GM18511 (cell line): ENCODE measurements around the gene KNSTRN.

ENCODE experiments used
- ATAC-seq: cut with Tn5 transposase; IDR thresholded peaks from one replicate; pipeline ENCODE4 v1.9.1; 2021; ENCODE audit warnings: mild to moderate bottlenecking, moderate library complexity; ENCODE audit not compliant: unreplicated experiment

The KNSTRN gene

GRCh38 chr15:40382580-40383456 lies at the start of gene KNSTRN:
KNSTRN (plus strand) TSS chr15:40382721; CDS start chr15:40382836, 115 bp downstream.
- peak; percentile 99 for ATAC-seq

DNA sequence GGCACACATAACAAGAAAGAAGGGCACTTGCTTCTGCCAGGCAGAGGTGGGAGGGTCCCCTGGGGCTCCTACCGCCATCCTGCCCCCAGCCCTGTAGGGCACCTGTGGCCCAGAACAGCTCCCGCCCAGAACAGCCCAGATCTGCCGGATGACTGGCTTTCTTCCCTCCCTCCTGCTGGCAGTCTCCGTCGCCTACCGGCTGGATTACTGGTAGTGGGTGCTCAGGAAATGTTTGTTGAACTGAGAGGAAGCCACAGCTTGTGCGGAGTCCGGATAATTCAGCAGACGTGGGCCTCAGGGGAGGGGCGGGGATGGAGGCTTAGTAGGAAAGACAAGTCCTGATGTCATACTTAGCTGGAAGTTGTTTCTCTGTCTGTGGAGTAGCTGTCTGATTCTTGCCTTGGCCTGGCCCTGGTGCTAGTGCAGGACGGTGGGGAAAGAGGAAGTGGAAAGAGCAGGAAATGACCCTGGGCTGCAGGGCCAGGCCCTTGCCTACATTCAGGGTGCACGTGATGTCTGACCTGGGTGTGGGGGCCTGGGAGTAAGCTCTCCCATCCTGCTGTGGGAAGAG lies 48.5 kb upstream of the KNSTRN start:
- no peak for ATAC-seq

GRCh38 chr15:40334541-40334940 lies 48.0 kb upstream of the KNSTRN start:
- ATAC-seq = no peak

- ATAC-seq = no peak
These were observed 47.4 kb upstream of the KNSTRN start for GRCh38 chr15:40334941-40335795.

DNA sequence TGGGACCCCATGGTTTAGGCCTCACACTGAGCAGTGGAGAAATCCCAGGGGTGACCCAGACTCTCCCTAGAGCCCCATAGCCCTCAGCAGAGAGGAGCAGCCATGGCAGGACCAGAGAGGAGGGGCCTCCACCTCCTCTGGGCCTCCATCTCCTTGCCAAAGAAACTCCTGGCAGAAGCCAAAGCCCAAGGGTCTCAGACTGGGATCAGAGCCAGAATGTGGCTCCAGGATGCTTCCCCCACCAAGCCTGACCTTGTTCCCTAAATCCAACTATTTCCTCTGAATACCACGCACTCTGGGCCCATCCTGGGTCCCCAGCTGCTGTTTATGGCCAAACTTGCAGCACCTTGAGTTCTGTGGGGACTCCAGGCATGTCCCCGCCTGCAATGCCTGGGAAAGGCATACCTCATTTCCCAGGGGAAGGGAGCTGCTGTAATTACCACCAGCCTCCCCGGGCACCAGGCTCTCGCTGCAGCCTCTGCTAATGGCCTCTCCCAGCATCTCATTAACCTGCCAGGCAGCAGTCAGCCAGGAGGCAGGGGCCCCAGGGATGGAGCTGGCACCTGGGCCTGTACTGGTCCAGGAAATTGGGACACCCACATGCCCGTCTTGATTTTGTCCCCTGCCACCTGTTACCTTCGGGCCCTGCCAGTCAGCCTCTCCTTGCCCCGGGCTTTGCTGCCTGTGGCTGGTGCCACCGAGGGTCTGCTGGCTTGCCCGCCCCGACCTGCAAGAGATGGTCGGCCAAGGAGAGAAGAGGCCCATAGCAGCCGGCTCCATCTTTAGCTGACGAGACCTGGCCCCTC lies 46.4 kb upstream of the KNSTRN start:
- ATAC-seq = no peak

DNA sequence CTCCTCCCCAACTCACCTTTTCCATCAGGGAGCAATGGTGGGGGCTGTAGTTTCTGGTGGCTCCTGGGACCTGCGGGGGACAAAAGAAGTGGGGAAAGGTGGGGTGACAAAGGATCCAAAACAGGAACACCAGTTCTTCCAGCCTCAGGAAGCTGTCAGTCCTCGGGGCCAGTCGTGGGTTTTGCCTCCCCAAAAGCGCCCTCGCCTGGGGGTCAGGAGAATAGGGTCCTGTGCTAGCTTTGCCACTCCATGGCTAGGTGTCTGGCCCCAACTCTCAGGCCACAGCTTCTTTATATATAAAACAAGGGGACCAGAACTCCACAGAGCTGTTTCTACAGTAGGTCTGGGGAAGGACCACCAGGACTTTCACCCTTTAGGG lies 45.8 kb upstream of the KNSTRN start:
- no peak for ATAC-seq

- ATAC-seq = no peak
These were observed 44.9 kb upstream of the KNSTRN start for GRCh38 chr15:40337597-40337996.

- peak; percentile 68 for ATAC-seq
These were observed 44.4 kb upstream of the KNSTRN start for GRCh38 chr15:40338041-40338657.

DNA sequence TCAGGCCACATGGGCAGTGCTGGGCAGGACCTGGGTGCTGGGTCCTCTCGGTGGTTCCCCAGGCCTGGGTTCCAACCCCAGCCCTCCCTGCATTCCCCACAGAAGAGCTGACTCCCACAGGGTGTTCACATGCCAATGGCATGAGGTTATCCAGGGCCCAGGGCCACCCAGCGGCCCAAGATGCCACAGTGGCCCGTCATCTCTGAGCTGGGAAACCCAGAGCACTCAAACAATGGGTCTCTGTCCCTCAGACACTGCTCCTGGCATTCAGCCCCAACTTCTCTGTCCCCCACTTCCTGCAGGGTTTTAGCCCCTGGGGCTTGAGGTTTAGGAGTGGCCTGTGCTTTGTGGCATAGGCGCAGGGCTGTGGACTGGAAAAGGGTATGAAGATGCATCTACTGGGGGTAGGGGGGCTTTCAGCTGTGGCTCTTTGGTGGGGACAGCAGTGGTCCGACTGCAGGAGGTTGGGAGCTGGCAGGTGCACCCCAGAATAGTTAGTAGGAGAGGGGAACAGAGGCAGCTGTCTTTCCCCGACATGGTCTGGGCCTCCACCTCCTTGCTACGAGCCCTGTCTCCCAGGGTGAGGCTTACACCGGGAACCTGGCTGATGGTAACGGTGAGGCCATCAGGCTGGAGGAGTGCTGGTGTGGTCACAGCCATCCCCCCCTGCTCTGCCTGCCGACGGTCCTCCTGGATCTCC lies 43.5 kb upstream of the KNSTRN start:
- no peak for ATAC-seq

DNA sequence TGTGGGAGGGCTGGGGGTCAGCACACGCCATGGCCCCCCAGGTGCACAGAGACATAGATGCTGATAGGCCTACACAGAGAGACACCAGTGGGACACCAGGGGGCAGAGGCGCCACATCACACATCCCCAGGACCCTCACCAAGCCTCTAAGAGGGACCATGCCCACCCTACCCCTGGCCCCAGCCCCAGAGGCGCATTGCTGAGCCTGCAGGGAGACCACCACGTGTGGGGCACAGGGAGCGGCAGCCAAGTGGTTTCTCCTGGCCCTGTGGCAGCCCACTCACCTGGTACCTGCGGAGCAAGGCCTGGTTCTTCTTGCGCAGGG lies 42.9 kb upstream of the KNSTRN start:
- ATAC-seq = no peak

DNA sequence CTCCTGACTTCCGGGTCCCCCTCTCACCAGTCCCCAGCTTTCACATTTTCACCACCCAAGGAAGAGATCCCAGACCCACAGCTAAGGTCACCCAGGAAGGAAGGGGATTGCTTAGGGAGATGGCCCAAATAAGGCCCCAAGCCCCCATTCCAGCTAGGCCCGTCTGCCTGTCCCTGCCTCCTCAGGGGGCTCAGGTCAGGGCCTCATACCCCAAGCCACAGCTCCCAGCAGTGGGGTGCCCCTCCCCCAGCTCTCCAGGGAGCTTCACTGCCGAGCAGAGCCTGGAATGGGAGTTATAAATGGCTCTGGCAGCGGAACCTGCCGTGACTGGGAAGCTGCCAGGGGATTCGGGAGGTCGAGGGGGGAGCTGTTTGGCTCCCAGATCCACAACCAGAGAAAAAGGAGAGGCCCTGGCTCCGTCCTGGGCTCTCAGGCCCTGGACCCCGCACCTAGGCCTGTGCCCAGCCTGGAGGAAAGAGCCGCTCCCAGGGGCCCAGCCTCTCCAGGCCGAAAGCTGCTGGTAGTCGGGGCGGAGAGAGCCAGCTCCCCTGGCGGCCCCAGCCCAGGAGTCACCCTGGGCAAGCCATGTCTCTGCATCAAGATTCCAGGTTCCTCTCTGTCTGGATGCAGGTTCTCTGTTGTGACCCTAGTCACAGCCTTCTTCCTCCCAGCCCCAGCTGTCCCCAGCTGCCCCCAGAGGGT lies 42.3 kb upstream of the KNSTRN start:
- no peak for ATAC-seq

DNA sequence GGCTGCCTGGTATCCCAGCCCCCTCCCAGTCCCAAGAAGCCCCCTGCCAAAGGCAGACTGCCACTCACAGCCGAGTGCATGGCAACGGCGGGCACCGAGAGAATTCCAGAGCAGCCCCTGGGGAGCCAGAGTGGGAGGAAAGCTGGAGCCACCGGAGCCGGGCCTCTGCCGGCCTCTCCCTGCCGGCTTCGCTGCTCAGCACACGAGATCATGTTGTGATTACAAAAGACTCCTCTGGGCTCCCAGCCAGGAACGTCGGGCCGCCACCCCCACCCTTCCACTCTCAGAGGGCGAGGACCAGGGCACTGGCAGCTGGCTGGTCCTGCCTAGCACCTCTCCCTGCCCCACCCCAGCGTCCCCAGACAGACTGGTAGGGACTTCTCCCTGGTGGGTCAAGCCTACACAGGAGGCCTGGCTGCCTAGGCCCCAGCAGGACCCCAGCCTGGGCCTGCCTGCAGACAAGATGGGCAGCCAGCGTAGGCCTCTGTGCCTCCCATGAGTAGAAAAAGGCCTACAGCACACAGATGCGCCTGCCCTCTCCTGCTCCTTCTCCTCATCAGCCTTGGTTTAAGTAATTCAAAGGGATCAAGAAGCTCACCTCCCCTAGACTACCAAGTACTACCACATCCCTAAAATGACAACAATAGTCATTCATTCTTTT lies 41.7 kb upstream of the KNSTRN start, which contains the start of gene CCDC9B:
CCDC9B (minus strand) TSS at position 200 of the 661 bp plus-strand sequence; CDS start at position 80, 120 bp downstream.
- no peak for ATAC-seq

GRCh38 chr15:40342416-40343320 lies 39.9 kb upstream of the KNSTRN start:
- no peak for ATAC-seq

DNA sequence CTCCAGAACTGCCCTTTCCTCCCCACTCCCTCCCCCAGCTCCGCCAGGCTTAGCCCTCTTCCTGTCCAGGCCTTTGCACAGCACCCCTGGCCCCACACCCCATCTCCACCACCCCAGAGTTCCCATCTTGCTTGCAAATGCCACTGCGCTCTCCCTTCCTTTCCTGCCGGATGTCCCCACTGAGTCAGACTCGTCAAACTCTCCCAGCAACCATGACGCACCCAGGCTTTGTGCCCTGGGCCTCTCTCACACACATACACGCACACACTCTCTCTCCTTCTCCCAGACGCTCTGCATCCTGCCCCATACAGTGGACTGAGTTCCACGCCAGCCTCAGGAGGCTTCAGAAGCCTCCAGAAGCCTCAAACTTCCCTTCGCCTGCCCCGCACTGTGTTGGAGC lies 39.0 kb upstream of the KNSTRN start:
- ATAC-seq = no peak

DNA sequence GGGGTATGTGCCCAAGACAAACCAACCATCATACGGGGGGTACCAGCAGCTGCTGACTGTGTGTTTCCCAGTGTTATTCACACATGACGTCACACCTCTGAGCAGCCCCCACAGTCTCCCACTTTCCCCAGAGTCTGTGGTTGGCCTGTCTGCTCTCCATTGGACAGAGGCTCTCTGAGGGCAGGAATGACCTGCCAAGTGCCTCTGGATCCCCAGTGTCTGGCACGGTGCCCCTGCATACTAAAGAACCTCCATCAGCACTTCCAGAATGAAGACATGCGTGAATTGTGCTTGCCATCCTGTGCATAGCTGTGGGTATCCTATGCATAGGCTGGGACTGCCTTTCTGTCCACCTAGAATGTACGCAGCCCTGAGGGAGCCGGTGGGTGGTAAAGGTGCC lies 38.3 kb upstream of the KNSTRN start:
- ATAC-seq = no peak

GRCh38 chr15:40344631-40345120 lies 37.8 kb upstream of the KNSTRN start:
- no peak for ATAC-seq

DNA sequence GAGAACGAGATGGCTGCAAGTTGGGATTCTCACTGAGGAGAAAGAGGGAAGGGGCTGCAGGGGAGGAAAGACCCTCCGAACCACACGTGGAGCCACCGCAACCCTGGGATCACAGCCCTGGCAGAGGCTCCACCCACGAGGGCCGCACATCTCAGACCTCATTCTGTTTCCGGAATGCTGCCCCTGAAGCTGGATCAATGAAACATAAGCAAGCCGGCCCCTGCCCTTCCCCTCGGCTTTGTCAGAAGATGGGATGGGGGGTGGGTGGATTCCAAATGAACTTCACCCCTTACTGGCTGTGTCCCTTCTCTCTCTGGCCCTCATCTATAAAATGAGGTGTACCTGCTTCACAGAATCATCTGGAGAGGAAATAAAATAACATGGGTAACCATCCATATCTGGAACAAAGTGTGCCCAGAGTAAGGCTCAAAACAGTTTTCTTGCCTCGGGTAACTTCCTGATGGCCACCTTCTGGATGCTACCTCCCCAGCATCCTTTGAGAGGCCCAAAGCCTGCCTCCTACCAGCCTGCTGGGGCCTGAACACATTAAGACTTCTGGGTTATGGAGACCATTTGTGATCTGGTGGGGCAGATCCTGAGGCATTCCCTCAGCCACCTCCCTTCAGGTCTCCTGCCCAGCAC lies 37.2 kb upstream of the KNSTRN start:
- ATAC-seq = no peak
